Cardiac muscle cell (in vitro differentiated cells and primary cell): ENCODE measurements around the gene CKAP5. TPM values are rescaled to one million over a fixed set of nuclear protein-coding genes. Genes with fewer than 3 reads are reported as not detected.

Experiments
- DNase-seq, 2 donors: peaks; one replicate each; pipeline versions ENCODE4 v3.0.0 to v3.0.0-alpha.2; 2010 to 2017; ENCODE audit warnings: low read depth in 1 of 2, low spot score in 1 of 2
- H3K27ac ChIP-seq: fragments of 200-600 bp; sonication (generic); 2 replicates; pipeline ENCODE4 v1.5.1; 2016
- H3K27me3 ChIP-seq: fragments of 200-600 bp; sonication (generic); 2 replicates; pipeline ENCODE4 v1.6.0; 2016; ENCODE audit warnings: control low read depth
- H3K36me3 ChIP-seq: fragments of 200-600 bp; sonication (generic); 2 replicates; pipeline ENCODE4 v1.5.1; 2016; ENCODE audit warnings: control low read depth
- H3K4me1 ChIP-seq: fragments of 200-600 bp; sonication (generic); 2 replicates; pipeline ENCODE4 v1.8.1; 2017; ENCODE audit warnings: low read depth, mild to moderate bottlenecking, mixed run types
- H3K4me3 ChIP-seq: fragments of 200-600 bp; sonication (generic); 2 replicates; pipeline ENCODE4 v1.5.1; 2016; ENCODE audit warnings: mild to moderate bottlenecking
- H3K9me3 ChIP-seq: fragments of 200-600 bp; sonication (generic); 2 replicates; pipeline ENCODE4 v1.5.1; 2017; ENCODE audit warnings: low read depth, mild to moderate bottlenecking, control low read depth
- polyA plus RNA-seq: library from polyadenylated mRNA; unstranded; fragments of >200 nt; fragmentation: Nextera tagmentation; extraction: Ambion mirVana; gene quantifications from 2 replicates; pipeline ENCODE4 v1.2.1, GENCODE V29; 2016
- total RNA-seq: library from RNA; depleted of rRNA; stranded (reverse); fragments of >200 nt; gene quantifications from 2 replicates; pipeline ENCODE4 v1.2.3, GENCODE V29; 2016
- TF ChIP-seq, protein P1 (sequence below): IDR thresholded peaks from 2 replicates; pipeline ENCODE4 v1.5.1; 2012; ENCODE audit warnings: low read depth, mild to moderate bottlenecking, low read length

CKAP5 gene
- total and polyA plus RNA-seq, 2 experiments from 2014 or later, result 38.1 to 122 TPM

DNA sequence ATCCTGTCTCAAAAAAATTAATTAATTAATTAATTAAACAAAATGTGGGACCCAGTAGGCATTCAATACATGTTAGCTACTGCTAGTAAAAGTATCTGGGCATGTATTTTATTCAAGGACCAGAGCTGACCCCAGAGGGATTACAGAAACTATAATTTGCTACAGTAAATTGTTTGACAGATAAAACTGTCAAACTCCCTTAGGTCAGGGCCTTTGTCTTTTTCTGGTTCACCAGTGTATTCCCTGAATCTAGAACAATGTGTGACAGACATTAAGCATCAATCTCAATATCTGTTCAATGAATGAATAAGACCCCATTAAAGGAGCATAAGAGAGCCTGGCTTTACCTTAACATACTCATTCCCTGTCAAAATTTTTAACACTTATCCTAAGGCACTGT, 6.0 kb downstream of the CKAP5 start:
- TF ChIP-seq, protein P1, sequence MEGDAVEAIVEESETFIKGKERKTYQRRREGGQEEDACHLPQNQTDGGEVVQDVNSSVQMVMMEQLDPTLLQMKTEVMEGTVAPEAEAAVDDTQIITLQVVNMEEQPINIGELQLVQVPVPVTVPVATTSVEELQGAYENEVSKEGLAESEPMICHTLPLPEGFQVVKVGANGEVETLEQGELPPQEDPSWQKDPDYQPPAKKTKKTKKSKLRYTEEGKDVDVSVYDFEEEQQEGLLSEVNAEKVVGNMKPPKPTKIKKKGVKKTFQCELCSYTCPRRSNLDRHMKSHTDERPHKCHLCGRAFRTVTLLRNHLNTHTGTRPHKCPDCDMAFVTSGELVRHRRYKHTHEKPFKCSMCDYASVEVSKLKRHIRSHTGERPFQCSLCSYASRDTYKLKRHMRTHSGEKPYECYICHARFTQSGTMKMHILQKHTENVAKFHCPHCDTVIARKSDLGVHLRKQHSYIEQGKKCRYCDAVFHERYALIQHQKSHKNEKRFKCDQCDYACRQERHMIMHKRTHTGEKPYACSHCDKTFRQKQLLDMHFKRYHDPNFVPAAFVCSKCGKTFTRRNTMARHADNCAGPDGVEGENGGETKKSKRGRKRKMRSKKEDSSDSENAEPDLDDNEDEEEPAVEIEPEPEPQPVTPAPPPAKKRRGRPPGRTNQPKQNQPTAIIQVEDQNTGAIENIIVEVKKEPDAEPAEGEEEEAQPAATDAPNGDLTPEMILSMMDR, result no peak
- H3K9me3 ChIP-seq, result no peaks in the 10 kb centered on the region
- DNase-seq, result no peak
- H3K27me3 ChIP-seq, result no peaks in the 10 kb centered on the region
- peaks cover 21% of the 10 kb centered on the region for H3K4me1 ChIP-seq
- H3K27ac ChIP-seq, result no peak overlapping the region
- H3K36me3 ChIP-seq, result no peaks in the 10 kb centered on the region
- no peak overlapping the region for H3K4me3 ChIP-seq

DNA sequence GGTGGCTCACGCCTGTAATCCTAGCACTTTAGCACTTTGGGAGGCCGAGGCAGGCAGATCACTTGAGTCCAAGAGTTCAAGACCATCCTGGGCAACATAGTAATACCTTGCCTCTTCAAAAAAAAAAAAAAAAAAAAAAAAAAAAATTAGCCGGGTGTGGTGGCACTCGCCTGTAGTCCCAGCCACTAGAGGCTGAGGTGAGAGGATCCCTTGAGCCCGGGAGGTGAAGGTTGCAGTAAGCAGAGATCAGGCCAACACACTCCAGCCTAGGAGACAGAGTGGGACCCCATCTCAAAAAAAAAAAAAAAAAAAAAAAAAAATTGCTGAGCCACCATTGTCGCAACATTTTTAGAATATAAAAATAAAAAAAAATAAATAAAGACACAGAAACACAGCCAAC, 7.6 kb downstream of the CKAP5 start:
- Histone ChIP-seq H3K4me1 (peaks cover 11% of the 10 kb centered on the region), H3K27ac (no peak overlapping the region), H3K27me3 (no peaks in the 10 kb centered on the region), H3K9me3 (no peaks in the 10 kb centered on the region), H3K4me3 (no peak overlapping the region), H3K36me3 (no peaks in the 10 kb centered on the region)
- TF ChIP-seq, protein P1, result no peak
- DNase-seq, result no peak

- no peak for DNase-seq
- peaks cover 11% of the 10 kb centered on the region for H3K4me1 ChIP-seq
- no peak overlapping the region for H3K27ac ChIP-seq
- TF ChIP-seq, protein P1, result no peak
- no peaks in the 10 kb centered on the region for H3K27me3 ChIP-seq
- H3K36me3 ChIP-seq, result no peaks in the 10 kb centered on the region
- no peak overlapping the region for H3K4me3 ChIP-seq
- H3K9me3 ChIP-seq, result no peaks in the 10 kb centered on the region
Measured at GRCh38 chr11:46837860-46838259, 8.2 kb downstream of the CKAP5 start.

DNA sequence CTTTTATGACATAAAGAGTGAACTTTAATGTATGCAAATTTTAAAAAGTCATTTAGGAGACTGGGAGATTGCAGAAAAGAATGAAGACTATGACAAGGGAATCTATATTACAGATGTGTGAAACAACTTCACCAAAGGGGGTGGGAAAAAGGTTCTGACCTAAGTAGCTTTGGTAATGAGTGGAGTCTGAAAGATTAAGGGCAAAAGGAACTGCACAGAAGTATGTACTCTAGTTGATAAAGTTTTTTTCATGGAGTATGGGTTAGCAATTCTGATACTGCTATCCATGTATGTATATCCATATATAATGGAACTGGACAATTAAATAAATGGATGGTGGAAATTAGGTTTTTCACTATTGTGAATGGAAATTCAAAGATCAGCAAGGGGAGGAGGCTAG, 9.2 kb downstream of the CKAP5 start:
- Histone ChIP-seq H3K27ac (no peak overlapping the region), H3K9me3 (no peaks in the 10 kb centered on the region), H3K4me1 (peaks cover 11% of the 10 kb centered on the region), H3K36me3 (no peaks in the 10 kb centered on the region), H3K4me3 (no peak overlapping the region), H3K27me3 (no peaks in the 10 kb centered on the region)
- no peak for DNase-seq
- TF ChIP-seq, protein P1, result no peak

DNA sequence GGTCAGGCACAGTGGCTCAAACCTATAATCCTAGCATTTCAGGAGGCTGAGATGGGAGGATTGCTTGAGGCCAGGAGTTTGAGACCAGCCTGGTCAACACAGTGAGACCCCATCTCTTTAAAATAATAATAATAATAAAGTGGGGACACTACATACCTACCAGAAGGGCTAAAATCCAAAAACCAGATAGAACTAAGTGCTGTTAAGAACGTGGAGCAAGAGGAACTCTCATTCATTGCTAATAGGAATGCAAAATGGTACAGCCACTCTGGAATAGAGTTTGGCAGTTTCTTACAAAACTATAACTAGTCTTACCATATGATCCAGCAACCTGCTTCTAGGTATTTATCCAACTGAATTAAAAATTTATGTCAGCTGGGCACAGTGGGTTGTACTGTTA, 9.6 kb downstream of the CKAP5 start:
- Histone ChIP-seq H3K4me3 (no peak overlapping the region), H3K4me1 (peaks cover 11% of the 10 kb centered on the region)
- TF ChIP-seq, protein P1, result no peak

GRCh38 chr11:46835897-46836296, 10.2 kb downstream of the CKAP5 start:
- TF ChIP-seq, protein P1, result no peak
- no peak for DNase-seq
- no peaks in the 10 kb centered on the region for H3K27me3 ChIP-seq
- H3K36me3 ChIP-seq, result no peaks in the 10 kb centered on the region
- no peak overlapping the region for H3K4me3 ChIP-seq
- peaks cover 11% of the 10 kb centered on the region for H3K4me1 ChIP-seq
- H3K27ac ChIP-seq, result no peak overlapping the region
- no peaks in the 10 kb centered on the region for H3K9me3 ChIP-seq

More for the DNA sequence above, 9.6 kb downstream of the CKAP5 start:
- no peaks in the 10 kb centered on the region for H3K27me3 ChIP-seq
- no peaks in the 10 kb centered on the region for H3K9me3 ChIP-seq
- H3K36me3 ChIP-seq, result no peaks in the 10 kb centered on the region
- no peak overlapping the region for H3K27ac ChIP-seq
- no peak for DNase-seq
